HG03139 (cell line): ENCODE measurements around the gene SH3RF1.

ENCODE experiments used
- ATAC-seq: cut with Tn5 transposase; IDR thresholded peaks from one replicate; pipeline ENCODE4 v1.9.1; 2021; ENCODE audit not compliant: unreplicated experiment

The SH3RF1 gene

DNA sequence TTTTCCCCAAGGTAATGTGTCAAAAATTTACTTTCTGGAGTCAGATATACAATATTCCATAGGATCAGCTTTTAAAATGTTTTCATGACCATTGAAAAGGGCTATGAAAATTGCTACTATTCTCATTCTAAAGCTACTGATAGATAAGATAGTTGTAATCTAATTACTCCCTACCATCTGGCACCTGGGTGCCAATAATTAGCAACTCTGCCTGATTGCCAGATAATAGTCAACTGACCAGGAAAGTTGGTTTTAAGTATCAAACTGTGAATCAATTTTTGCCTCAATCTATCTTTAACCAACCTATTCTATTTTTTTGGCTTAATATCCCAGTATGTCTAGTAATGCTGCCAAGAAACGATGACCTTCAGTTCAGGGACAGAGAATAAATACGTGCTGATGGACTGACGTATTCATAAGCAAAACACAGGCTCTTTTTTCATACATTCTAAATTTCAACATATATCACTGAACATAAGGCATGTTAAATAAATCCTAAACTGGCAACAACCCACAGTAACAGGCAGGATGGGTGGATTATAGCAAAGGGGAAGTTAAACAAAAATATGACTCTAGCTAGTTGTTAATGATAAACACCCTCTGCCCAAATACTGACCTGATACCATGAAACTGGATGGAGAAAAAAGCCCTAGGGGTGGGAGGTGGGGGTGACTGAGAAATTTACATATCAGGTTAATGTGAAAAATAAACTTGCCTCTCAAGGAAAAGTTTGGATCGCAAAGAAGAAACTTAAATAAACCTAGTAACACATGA is 18.2 kb downstream of the SH3RF1 start:
- ATAC-seq = peak; percentile 89

DNA sequence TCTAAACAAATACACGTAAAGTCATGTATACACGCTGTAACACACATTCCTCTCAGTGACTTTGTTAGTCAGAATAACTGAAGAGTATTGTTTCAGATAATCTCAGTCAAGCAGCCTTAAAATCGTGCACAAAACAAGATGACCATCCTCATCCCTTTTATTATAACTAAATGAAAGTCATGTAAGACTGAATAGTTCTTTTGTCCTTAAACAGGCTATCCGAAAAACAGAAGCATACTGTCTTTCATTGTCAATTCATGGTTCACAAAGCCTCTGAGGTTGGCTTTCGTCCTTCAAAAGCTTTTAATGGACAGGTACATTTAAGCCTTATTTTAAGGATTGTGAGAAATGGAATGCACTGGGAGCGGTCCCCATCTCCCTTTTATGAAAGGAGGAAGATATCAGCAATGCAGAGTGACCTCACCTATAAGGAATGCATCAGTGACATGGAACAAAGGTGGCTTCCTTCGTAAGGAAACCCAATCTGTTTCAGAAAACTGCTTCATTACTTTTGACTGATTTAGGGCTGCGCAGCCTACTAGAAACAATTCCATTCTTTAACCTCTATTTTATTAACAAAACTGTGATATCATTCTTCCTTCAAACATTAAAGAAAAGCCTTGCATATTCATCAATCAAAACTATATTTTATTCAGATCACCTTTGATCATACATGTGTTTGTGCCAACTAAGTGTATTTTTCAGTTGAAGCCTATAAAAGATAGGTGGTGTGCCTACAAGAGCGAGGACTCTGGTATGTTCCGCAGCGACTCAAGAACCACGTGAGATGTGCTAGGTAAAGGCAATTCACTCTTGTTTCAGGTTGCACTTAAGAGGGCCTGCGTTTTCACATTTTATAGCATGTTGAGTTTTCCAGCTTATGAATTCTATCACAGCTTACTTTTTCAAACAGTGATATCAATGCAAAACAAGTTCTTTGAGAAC is 19.2 kb downstream of the SH3RF1 start:
- ATAC-seq = no peak

DNA sequence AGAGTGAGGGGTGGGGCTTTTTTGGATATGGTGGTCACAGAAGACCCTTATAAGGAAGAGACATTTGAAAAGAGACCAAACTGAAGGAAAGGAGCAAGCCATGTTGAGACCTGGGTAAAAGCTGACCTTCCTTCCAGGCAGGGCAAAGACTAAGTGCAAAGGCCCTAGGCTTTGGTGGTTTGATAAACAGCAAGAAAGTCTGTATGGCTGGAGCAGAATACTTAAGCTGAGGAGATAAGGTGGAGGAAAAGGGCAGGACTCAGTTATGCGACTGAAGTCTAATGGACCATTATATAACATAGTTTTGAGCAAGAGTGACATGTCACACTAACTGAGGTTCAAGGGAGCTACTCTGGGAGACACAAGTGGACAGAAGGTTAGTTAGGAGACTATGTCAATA is 20.0 kb downstream of the SH3RF1 start:
- ATAC-seq = no peak

DNA sequence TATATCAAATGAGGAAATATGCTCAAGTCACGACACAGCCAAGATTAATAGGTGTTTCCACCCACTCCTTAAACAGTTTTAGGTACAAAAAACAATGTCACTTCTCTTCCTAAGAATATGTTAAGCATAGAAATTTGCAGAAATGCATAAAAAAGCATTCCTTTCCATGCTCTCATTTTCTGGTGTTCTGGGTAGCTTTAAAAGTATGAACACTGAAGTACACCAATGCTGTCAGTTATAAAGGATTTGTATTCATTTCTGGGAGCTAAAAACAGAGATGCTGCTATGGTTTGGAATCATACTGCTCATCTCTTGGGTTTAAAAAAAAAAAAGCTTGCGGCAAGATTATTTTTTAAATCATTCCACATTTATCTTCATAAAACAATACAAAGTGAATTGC is 20.8 kb downstream of the SH3RF1 start:
- no peak for ATAC-seq

DNA sequence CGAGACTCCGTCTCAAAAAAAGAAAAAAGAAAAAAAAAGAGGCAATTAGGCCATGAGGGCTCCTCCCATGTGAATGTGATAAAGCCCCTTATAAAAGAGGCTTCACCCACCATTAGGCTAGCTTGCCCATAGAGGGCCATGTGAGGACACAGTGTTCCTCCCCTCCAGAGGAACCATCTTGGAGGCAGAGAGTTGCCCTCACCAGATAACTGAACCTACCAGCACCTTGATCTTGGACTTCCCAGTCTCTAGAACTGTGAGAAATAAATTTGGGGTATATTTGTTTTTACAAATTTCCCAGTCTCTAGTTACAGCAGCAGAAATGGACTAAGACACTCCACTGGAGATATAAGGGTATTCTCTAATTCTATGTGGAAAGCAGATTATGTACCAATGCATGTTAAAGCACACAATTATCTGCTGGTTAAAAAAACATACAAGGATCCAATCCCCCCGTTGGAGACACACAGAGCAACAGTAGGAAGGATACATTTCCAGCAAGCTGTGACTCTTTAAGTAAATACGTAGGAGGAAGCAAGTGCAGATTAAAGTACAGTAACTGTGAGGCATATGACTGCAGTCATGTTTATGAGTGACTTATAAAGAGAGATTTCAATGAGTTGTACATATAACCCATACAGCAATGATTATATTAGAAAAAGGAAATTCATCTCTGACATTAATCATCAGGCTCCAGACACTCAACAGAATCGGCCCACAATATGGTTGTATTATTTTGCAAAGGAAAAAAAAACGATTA is 21.4 kb downstream of the SH3RF1 start:
- peak; percentile 49 for ATAC-seq

DNA sequence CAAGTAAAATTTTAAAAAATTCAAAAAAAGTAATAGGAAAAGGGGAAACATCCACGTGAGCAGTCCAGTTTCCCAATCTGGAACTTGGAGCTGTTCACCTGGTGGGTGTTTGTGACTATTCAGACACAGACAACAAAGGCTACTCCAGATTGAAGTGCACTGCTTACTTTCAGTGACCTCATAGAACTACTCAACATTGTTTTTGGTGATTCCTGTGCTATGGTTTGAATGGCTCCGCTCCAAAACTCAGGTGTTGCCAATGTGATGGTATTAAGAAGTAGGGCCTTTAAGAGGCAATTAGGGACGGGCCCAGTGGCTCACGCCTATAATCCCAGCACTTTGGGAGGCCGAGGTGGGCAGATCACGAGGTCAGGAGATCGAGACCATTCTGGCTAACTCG is 22.1 kb downstream of the SH3RF1 start:
- no peak for ATAC-seq

DNA sequence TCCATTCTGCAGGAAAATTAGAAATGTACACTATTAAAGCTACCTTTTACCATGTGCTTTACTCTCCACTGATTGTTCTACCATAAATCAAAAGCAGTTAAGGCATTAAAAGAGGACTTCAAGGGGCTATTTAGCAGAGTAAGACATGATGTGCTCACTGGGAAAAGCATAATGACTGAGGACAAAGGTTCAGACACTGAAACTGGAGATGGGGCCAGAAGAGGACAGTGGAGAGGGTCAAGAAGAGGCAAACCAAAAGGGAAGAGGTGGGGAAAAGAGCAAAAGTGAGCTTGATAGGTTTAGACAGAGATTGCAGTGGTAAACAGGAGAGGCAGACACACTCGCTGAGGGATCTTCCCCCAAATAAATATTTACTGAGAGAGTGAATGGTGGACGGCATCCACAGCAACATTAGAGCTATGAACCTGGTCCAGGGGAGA is 23.8 kb downstream of the SH3RF1 start:
- no peak for ATAC-seq

DNA sequence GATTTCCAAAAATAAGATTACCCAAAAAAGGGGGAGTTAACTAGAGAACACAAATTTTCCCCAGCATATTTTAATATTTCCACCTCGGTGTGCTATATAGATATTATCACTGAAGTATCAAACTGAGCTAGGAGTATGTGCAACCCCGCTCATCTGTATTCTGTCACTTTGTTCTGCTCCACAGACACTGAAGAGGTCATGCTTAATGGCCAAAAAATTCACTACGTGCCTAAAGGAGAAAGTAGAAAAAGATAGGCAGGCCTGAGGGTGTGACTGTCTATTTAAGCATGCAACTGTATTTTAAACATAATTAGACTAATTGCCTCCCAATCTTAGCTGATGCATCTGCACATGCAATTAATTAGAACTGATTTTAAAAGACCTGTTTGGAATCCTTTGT is 24.5 kb downstream of the SH3RF1 start:
- ATAC-seq = no peak

DNA sequence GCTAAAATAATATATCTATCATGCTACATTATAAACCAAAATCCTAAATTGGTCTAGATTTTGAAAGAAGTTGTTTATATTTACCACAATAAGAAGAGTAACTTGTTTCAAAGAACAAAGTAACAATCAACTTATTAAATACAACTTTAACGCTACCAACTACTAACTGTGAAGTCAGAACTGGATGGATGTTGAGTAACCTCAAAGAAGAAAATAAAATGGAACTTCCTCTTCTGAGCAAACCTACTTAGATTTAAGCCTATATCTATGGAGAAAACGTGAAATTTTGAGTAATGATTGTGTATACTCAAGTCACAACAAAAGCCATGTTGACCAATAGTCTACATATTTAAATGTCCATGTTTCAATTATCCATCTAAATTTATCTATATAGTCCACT is 25.7 kb downstream of the SH3RF1 start:
- ATAC-seq = no peak

DNA sequence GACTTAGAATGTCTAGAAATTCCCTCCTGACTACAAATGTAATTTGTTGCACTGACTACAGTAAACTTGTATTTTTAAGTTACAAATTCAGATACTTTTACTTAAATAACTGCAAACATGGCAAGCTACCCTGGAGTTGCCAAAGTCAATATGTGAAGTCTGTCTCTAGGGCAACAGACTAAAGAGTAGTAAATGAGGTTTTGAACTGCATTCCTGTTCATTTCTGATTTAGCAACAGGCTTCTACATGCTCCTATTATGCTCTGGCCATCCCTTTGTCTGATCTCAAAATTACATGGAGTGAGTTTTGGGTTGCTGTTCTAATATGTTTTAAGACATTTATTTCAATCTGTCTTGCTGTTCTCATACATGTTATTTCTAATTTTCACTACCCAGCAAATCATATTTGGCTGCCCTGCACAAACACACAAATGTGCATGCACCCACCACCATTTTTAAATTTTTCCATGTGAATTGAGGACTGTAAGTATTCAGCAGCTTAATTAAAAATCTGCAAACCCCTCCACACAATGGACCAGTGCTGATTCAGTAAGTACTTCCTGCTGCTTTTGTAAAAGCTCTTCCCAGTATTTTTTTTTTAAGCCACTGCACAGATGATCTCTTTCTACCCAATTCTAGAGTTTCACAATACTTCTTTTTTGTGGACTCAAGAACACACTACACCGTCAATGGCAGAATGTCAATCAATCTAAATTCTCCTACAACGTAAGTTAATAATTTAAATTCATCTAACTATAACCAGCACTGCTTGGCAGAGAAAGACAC is 26.7 kb downstream of the SH3RF1 start:
- ATAC-seq = no peak

DNA sequence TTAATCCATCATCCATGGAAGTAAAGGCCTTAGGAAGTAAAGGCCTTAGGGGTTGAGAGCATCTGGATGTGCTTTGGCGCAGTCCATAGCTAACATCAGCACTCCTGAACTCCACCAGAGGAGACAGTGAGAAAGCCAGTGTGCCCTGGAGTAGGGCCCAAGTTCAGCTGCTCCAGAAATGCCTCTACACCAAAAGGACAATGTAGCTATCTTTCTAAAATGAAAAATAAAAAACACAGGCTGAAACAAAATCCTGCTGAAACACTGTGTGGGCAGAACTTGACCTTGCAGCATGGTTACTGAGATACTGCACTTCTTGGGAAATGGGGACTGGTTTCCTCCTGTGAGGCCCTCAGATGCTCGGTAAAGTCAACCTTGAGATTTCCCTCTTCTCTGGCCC is 29.3 kb downstream of the SH3RF1 start:
- no peak for ATAC-seq

DNA sequence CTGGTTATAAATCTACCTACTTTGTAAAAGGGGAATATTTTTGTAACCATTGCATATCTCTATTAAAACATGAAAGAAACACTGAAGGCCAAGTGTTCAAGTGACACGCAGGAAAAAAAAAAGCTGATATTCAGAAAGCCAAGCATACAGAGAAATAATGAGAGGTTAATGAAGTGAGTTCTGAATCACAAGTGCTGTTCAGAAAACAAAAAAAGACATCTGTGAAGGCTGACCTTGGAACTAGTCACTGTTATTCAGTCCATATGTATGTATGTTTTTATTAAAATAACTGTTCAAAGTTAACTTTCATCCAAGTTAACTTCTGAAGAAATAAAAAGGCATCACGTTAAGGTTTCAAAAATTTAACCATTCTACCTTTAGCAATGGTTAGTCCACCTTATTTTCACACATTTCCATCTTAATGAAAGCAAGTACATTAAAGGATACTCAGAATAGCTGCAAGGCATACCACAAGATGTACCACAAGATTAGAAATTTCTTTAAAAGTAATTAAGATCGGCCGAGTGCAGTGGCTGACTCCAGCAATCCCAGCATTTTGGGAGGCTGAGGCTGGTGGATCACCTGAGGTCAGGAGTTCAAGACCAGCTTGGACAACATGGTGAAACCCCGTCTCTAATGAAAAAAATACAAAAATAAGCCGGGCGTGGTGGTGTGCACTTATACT is 31.4 kb downstream of the SH3RF1 start:
- ATAC-seq = no peak

DNA sequence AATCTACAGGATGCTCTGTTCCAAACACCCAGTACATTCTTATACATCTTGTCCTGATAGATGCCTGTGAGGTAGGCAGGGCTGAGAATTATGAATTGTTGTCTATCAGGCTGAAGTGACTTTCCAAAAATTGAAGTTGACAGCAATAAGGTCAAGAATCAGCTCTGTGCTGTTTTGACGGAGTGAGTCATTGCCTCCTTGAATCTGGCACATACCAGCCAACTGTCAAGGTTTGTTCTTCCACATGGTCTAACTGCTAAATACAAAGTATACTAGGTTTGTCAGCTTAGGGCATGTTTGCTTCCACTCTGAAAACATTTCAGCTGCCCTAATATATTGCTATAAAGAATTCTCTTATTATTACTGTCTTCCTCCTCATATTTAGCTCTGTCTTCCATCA is 32.3 kb downstream of the SH3RF1 start:
- no peak for ATAC-seq

DNA sequence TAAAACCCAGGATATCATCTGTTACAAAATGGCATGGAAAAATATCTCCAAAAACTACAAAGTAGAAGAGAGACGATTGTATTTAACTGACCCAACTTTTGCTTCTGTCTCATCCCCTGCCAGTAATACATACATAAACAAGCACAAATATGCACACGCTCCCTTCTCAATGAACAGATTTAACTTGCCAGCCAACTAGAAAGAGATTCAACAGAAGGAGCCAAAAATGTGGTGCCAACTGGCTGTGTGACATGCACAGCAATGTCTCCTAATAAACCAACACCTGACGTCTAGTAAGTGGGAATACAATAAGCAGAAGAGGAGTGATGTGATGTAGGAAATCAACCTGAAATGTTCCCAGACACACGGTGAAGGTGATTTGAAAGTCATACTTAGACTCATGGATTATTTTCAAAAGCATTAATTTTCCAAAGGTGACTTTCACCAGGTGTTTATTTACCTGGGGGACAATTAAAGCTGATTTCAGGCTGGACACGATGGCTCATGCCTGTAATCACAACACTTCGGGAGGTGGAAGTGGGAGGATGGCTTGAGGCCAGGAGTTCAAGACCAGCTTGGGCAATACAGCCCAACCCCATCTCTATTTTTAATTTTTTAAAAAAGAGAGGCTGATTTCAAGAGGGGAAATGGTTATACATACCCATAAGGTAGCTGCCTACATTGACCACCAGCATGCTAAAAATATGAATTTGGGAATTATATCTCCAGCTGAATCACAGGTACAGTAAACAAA is 33.7 kb downstream of the SH3RF1 start:
- ATAC-seq = no peak

DNA sequence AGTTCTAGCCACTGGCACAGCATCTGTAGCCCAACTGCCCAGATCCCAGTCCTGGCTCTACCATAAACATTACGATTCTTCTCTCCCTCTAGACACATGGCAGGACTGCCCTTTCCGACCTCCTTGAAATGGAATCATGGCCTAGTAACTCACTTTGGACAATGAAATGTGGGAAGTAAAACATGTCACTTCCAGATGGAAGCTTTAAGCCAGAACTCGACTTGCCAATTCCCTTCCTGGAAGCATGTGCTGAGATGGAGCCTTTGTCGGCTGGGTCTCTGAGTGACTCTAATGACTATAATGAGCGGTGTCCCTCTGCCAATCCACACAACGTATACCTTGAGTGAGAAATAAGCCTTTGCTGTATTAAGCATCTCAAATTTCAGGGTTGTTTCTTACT is 34.7 kb downstream of the SH3RF1 start:
- no peak for ATAC-seq

DNA sequence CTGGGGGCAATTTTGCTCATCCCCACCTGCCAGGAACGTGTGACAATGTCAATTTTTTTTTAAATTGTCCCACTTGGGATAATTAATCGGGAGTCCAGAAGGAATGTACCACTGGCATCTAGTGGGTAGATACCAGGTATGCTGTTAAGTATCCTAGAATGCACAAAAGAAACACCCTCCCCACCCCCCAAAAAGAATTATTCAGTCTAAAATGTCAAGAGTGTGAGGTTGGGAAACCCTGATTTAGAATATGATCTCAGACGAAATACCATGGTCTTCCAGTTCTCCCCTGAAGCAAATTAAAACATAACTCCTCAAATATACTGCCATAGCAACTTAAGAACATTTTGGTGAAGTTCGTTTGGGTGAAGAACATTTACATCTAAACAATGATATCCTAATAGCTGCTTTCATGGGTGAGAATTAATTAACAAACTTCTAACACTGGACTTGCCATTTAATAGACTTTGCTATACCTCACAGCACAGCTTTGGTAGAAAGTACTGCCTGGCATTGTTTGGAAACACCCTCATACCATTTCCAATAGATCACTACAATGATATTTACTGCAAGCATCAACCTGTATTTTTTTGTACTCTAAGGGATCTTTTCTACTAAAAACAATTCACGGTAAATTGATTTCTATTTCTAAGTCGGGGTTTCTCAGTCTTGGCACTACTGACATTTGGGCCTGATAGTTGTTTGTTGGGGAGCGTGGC is 36.5 kb downstream of the SH3RF1 start:
- no peak for ATAC-seq

DNA sequence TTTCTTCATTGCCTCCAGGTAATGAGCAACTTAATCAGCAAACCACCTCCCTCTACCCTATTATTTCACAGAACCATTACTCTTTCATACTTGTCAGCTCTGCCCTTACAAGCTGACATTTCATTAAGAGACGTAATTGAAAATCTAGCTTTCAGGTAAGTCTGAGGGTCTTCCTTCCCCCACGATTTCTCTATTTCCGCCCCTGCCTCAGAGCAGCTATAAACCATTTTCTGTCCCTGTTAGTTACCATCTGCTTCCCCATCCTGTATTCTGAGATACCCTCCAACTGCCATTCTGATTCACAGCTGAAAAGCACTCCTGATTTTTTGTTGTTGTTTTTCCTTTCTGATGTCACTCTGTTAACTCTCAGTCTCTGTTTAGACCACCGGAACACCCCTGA is 37.1 kb downstream of the SH3RF1 start:
- no peak for ATAC-seq

DNA sequence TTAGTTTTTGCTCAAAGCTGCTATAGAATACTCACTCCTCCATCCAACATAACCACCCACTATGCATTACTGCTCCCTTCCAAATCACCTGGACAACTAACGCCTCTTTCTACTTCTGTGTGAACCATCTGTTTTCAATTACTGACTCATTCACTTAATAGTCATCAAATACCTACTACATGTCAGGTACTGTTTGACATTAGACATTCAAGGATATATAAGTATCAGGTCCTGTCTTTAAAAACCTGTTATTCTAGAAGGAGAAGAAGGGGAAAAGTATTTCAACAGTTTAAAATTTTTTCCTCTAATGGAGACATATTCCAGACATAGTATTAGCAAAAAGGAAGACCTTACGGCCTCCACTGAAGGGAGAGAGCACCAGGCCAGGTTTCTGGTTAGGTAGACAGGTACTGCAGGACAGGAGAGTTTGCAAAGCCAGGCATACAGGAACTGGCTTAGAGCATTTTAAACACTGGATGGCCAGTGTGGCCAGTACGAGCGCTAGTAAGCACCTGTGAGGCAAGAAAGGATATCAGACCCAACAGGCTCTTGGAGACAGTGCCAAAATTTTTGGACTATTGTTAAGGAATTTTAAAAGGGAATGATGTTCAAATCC is 39.0 kb downstream of the SH3RF1 start:
- ATAC-seq = no peak
